Keratinocyte (primary cell): ENCODE measurements around the gene MFAP2.

ENCODE experiments used
- CTCF ChIP-seq, 3 experiments: IDR thresholded peaks in 1 of 3; conservative IDR thresholded peaks in 1 of 3; optimal IDR thresholded peaks in 1 of 3; 2 replicates in 2 of 3; 3 replicates in 1 of 3; pipeline versions ENCODE3 to v1.5.1; 2011; ENCODE audit warnings: low read length in 3 of 3, mild to moderate bottlenecking in 3 of 3, moderate library complexity in 2 of 3, control low read depth in 1 of 3, inconsistent platforms in 1 of 3; ENCODE audit not compliant: insufficient read depth in 2 of 3; ENCODE audit errors: extremely low read depth in 1 of 3
- EZH2 ChIP-seq: IDR thresholded peaks from one replicate; pipeline ENCODE4 v1.6.1; 2012; ENCODE audit warnings: inconsistent platforms, mild to moderate bottlenecking, low read length, moderate library complexity

GRCh38 chr1:16981269-16981849 is 939 bp upstream of the MFAP2 start:
- TF ChIP-seq CTCF (optimal IDR thresholded peaks at IDR 0.05 in 1 of 3, IDR thresholded peaks at IDR 0.05 in 1 of 3, conservative IDR thresholded peaks at IDR 0.05 in 1 of 3; ENCODE audit: extremely low read depth in 1 of 3, insufficient read depth in 2 of 3, low read length in 3 of 3) (no peak), EZH2 (no peak)
